CD14-positive monocyte (primary cell): ENCODE measurements around the gene KCNQ1. TPM values are rescaled to one million over a fixed set of nuclear protein-coding genes. Genes with fewer than 3 reads are reported as not detected.

Experiments
- DNase-seq, 3 donors: peaks; one replicate each; pipeline ENCODE4 v3.0.0-alpha.2; 2011 to 2022
- H2AFZ ChIP-seq: 2 replicates; pipeline ENCODE4 v1.6.0; 2012; ENCODE audit warnings: mild to moderate bottlenecking, low read depth, low read length, inconsistent platforms; ENCODE audit not compliant: insufficient read depth, poor library complexity, severe bottlenecking
- H3K27ac ChIP-seq, 2 donors: 1 replicate in 1 of 2; 2 replicates in 1 of 2; pipeline ENCODE4 v1.5.1; 2012 to 2013; ENCODE audit warnings: low read length in 2 of 2, control low read depth in 1 of 2, inconsistent platforms in 1 of 2, low read depth in 1 of 2, mild to moderate bottlenecking in 1 of 2
- H3K27me3 ChIP-seq, 2 donors: one replicate each; pipeline versions ENCODE4 v1.6.0 to v1.6.1; 2011 to 2013; ENCODE audit warnings: low read length in 2 of 2; ENCODE audit not compliant: control insufficient read depth in 2 of 2, insufficient read depth in 2 of 2
- H3K36me3 ChIP-seq, 2 donors: replicated peaks in 1 of 2; 1 replicate in 1 of 2; 2 replicates in 1 of 2; pipeline versions ENCODE4 v1.5.1 to v1.6.1; 2012 to 2013; ENCODE audit warnings: low read length in 2 of 2, control low read depth in 1 of 2, inconsistent platforms in 1 of 2, mild to moderate bottlenecking in 1 of 2; ENCODE audit not compliant: insufficient read depth in 2 of 2, control insufficient read depth in 1 of 2
- H3K4me1 ChIP-seq, 2 donors: 1 replicate in 1 of 2; 2 replicates in 1 of 2; pipeline versions ENCODE4 v1.5.1 to v1.6.1; 2012 to 2013; ENCODE audit warnings: low read length in 2 of 2, control low read depth in 1 of 2, inconsistent platforms in 1 of 2, mild to moderate bottlenecking in 1 of 2, moderate library complexity in 1 of 2; ENCODE audit not compliant: insufficient read depth in 2 of 2, control insufficient read depth in 1 of 2
- H3K4me2 ChIP-seq: replicated peaks from 2 replicates; pipeline ENCODE3; 2012; ENCODE audit warnings: low read length, moderate library complexity, mild to moderate bottlenecking; ENCODE audit not compliant: poor library complexity, severe bottlenecking; ENCODE audit errors: extremely low read depth
- H3K4me3 ChIP-seq, 3 experiments: fragments of 200-600 bp in 1 of 3; sonication (generic) in 1 of 3; replicated peaks in 1 of 3; 1 replicate in 2 of 3; 2 replicates in 1 of 3; pipeline ENCODE4 v1.5.1; 2011 to 2013; ENCODE audit warnings: low read length in 3 of 3, mild to moderate bottlenecking in 3 of 3, control low read depth in 2 of 3, low read depth in 2 of 3, inconsistent platforms in 1 of 3, moderate library complexity in 1 of 3
- H3K79me2 ChIP-seq: 2 replicates; pipeline ENCODE4 v1.6.0; 2012; ENCODE audit warnings: mild to moderate bottlenecking, control low read depth, inconsistent platforms, low read length, moderate library complexity; ENCODE audit not compliant: insufficient read depth
- H3K9ac ChIP-seq: 2 replicates; pipeline ENCODE4 v1.6.0; 2017; ENCODE audit warnings: low read length, mild to moderate bottlenecking; ENCODE audit not compliant: insufficient read depth, poor library complexity, severe bottlenecking
- H3K9me3 ChIP-seq, 2 donors: replicated peaks in 1 of 2; 1 replicate in 1 of 2; 2 replicates in 1 of 2; pipeline versions ENCODE4 v1.5.1 to v1.6.1; 2012 to 2013; ENCODE audit warnings: low read length in 2 of 2, control low read depth in 1 of 2; ENCODE audit not compliant: control insufficient read depth in 1 of 2, insufficient read depth in 1 of 2
- H4K20me1 ChIP-seq: 2 replicates; pipeline ENCODE4 v1.6.0; 2012; ENCODE audit warnings: mild to moderate bottlenecking, low read length, control low read depth, moderate library complexity; ENCODE audit not compliant: insufficient read depth
- H3K27ac Mint-ChIP-seq, 7 donors: one replicate each; pipeline ENCODE4 v1.8.0; 2020; ENCODE audit warnings: mild to moderate bottlenecking in 7 of 7, mixed read lengths in 7 of 7, moderate library complexity in 6 of 7, inconsistent platforms in 2 of 7
- H3K27me3 Mint-ChIP-seq, 3 donors: one replicate each; pipeline ENCODE4 v1.8.0; 2021 to 2022; ENCODE audit warnings: low read depth in 3 of 3, mild to moderate bottlenecking in 3 of 3, mixed read lengths in 3 of 3, moderate library complexity in 3 of 3, inconsistent platforms in 1 of 3
- H3K36me3 Mint-ChIP-seq, 2 donors: one replicate each; pipeline ENCODE4 v1.8.0; 2020; ENCODE audit warnings: mixed read lengths in 2 of 2, inconsistent platforms in 1 of 2, mild to moderate bottlenecking in 1 of 2
- H3K4me1 Mint-ChIP-seq: one replicate; pipeline ENCODE4 v1.8.0; 2020; ENCODE audit warnings: mild to moderate bottlenecking, mixed read lengths
- H3K4me3 Mint-ChIP-seq, 2 donors: one replicate each; pipeline ENCODE4 v1.8.0; 2020; ENCODE audit warnings: mild to moderate bottlenecking in 2 of 2, mixed read lengths in 2 of 2, moderate library complexity in 1 of 2
- H3K9me3 Mint-ChIP-seq, 7 donors: one replicate each; pipeline ENCODE4 v1.8.0; 2020 to 2022; ENCODE audit warnings: mixed read lengths in 7 of 7, mild to moderate bottlenecking in 6 of 7, moderate library complexity in 6 of 7, inconsistent platforms in 2 of 7
- CTCF ChIP-seq: fragments of 200-600 bp; IDR thresholded peaks from one replicate; pipeline ENCODE4 v1.8.0; 2022; ENCODE audit warnings: antibody characterized with exemption, mild to moderate bottlenecking
- WGBS: methylation state at CpG from one replicate; pipeline ENCODE4 v1.1.5; 2013; ENCODE audit warnings: missing lambda C conversion rate; ENCODE audit not compliant: insufficient coverage; 5-methylcytosine and 5-hydroxymethylcytosine counted together
- intact Hi-C, 2 donors: fragments of 100-400 bp; cut with micrococcal nuclease; formaldehyde crosslinking; loops; one replicate each; pipeline versions ENCODE4 v1.15.0 to v1.15.1; 2023
- polyA minus RNA-seq: library from RNA; depleted of rRNA, polyadenylated mRNA; stranded (reverse); fragments of >200 nt; gene quantifications from 2 replicates; pipeline ENCODE4 v1.2.3, GENCODE V29; 2012
- polyA plus RNA-seq, 3 donors: library from polyadenylated mRNA; depleted of rRNA in 1 of 3; unstranded in 2 of 3; stranded (reverse) in 1 of 3; fragments of 300-500 nt in 2 of 3; fragments of >200 nt in 1 of 3; fragmentation: Illumina TruSeq in 2 of 3; gene quantifications; 1 replicate in 2 of 3; 2 replicates in 1 of 3; pipeline ENCODE4 v1.2.3, GENCODE V29; 2012 to 2021
- total RNA-seq, 12 experiments: library from RNA in 1 of 12; stranded (reverse) in 1 of 12; fragments of 120-200 nt in 1 of 12; gene quantifications; one replicate each; pipeline ENCODE4 v1.2.4 and lab custom pipeline; 2013 to 2026; ENCODE audit warnings: mixed read lengths in 6 of 12, inconsistent platforms in 1 of 12

The KCNQ1 gene
- 11.5 TPM for total RNA-seq (2013)
- polyA plus RNA-seq (10 to 100 TPM; 14.9 to 31.8 (median 21.6) TPM), polyA minus RNA-seq (34.4 and 38.5 TPM in 2 replicates), total RNA-seq (lab: John Stamatoyannopoulos, UW) (8.8 to 65.6 (median 42.1) reads per million in 11 experiments)

GRCh38 chr11:2444821-2445745 lies at the start of gene KCNQ1:
KCNQ1 (plus strand) TSS chr11:2445008; CDS start chr11:2445099, 91 bp downstream.
- Histone ChIP-seq H2AFZ (peak within 1 kb of the TSS; percentile 87), H3K79me2 (peaks cover 51% of the 10 kb centered on the region), H3K4me2 (peak within 1 kb of the TSS; percentile 87), H4K20me1 (peaks cover 52% of the 10 kb centered on the region), H3K9ac (peak within 1 kb of the TSS; percentile 63), H3K4me3 (peak within 1 kb of the TSS; percentile 74 to 88 (median 82)), H3K27me3 (peaks cover 0 to 19% of the 10 kb centered on the region in 2 donors), H3K27ac (peak within 1 kb of the TSS; percentile 80 to 88), H3K4me1 (peaks cover 49 to 57% of the 10 kb centered on the region in 2 donors), H3K36me3 (peaks cover 4 to 8% of the 10 kb centered on the region in 2 donors), H3K9me3 (no peaks in the 10 kb centered on the region)
- Mint-ChIP-seq H3K4me3 (peak within 1 kb of the TSS; percentile 93 to 98), H3K36me3 (peaks cover 5 to 16% of the 10 kb centered on the region in 2 donors), H3K4me1 (peaks cover 43% of the 10 kb centered on the region), H3K9me3 (peaks cover 0 to 3% (median 0%) of the 10 kb centered on the region in 7 donors), H3K27me3 (peaks cover 13 to 25% (median 16%) of the 10 kb centered on the region in 3 donors), H3K27ac (peak within 1 kb of the TSS; percentile 74 to 89 (median 86))
- WGBS: under 1% methylated on average over 106 of the region's 116 CpGs
- intact Hi-C loops: loop anchor here in 1 of 2 donors (5.0 kb wide), 1 partner anchor 37 kb away; no protein-coding TSS in a partner anchor
- TF ChIP-seq CTCF: no peak
- DNase-seq: peak; percentile 49 to 73 (median 60)

- Histone ChIP-seq H3K27me3 (no peaks in the 10 kb centered on the region), H3K36me3 (peaks cover 0 to 4% of the 10 kb centered on the region in 2 donors), H3K4me2 (no peak overlapping the region), H3K4me3 (no peak overlapping the region), H2AFZ (no peak overlapping the region), H3K9ac (no peak overlapping the region), H3K27ac (no peak overlapping the region), H3K79me2 (peaks cover 11% of the 10 kb centered on the region), H3K9me3 (no peaks in the 10 kb centered on the region), H4K20me1 (peaks cover 2% of the 10 kb centered on the region), H3K4me1 (peaks cover 10 to 13% of the 10 kb centered on the region in 2 donors)
- no peak for DNase-seq
- WGBS: 93% methylated on average over 20 of the region's 26 CpGs
- Mint-ChIP-seq H3K9me3 (no peaks in the 10 kb centered on the region), H3K27ac (no peak overlapping the region), H3K27me3 (peaks cover 0 to 2% (median 0%) of the 10 kb centered on the region in 3 donors), H3K36me3 (peaks cover 2 to 10% of the 10 kb centered on the region in 2 donors), H3K4me1 (peaks cover 9% of the 10 kb centered on the region), H3K4me3 (no peak overlapping the region)
- intact Hi-C loops: no loop called here
- no peak for TF ChIP-seq CTCF
Measured at GRCh38 chr11:2395211-2395730, 49.5 kb upstream of the KCNQ1 start.
